GM23338 (cell line): ENCODE measurements around the gene VSIG10. TPM values are rescaled to one million over a fixed set of nuclear protein-coding genes. Genes with fewer than 3 reads are reported as not detected.
A peak's percentile ranks its signal among the peaks of the same experiment; 100 is the strongest.

Source experiments
- ATAC-seq: fragments of 200-7000 bp; cut with Tn5 transposase; 3 replicates; pipeline ENCODE4 v1.9.1; 2020
- DNase-seq: peaks from one replicate; pipeline ENCODE4 v3.0.0-alpha.2; 2015; ENCODE audit warnings: low spot score
- H2AFZ ChIP-seq: fragments of 200-600 bp; sonication (generic); 2 replicates; pipeline ENCODE4 v1.8.0; 2016; ENCODE audit warnings: antibody characterized with exemption, mild to moderate bottlenecking, moderate library complexity
- H3F3A ChIP-seq: fragments of 200-600 bp; sonication (generic); replicated peaks from 2 replicates; pipeline ENCODE4 v1.8.0; 2017; ENCODE audit warnings: antibody characterized with exemption, mixed run types, low read depth
- H3K27ac ChIP-seq: fragments of 200-600 bp; sonication (generic); 2 replicates; pipeline ENCODE4 v1.6.1; 2016; ENCODE audit warnings: low read depth
- H3K27me3 ChIP-seq: fragments of 200-600 bp; sonication (generic); 2 replicates; pipeline ENCODE4 v1.8.0; 2016; ENCODE audit warnings: mild to moderate bottlenecking, mixed run types, moderate library complexity; ENCODE audit not compliant: insufficient read depth
- H3K36me3 ChIP-seq: fragments of 200-600 bp; sonication (generic); 2 replicates; pipeline ENCODE4 v1.8.0; 2016; ENCODE audit warnings: mild to moderate bottlenecking; ENCODE audit not compliant: insufficient read depth
- H3K4me1 ChIP-seq: fragments of 200-600 bp; sonication (generic); 2 replicates; pipeline ENCODE4 v1.8.0; 2016; ENCODE audit warnings: mild to moderate bottlenecking, moderate library complexity; ENCODE audit not compliant: insufficient read depth
- H3K4me2 ChIP-seq: fragments of 200-600 bp; sonication (generic); 2 replicates; pipeline ENCODE4 v1.7.1; 2017; ENCODE audit warnings: mixed run types
- H3K4me3 ChIP-seq: fragments of 200-600 bp; sonication (generic); 2 replicates; pipeline ENCODE4 v1.6.1; 2016; ENCODE audit warnings: mixed run types
- H3K79me2 ChIP-seq: fragments of 200-600 bp; sonication (generic); replicated peaks from 2 replicates; pipeline ENCODE4 v1.8.0; 2017; ENCODE audit warnings: mild to moderate bottlenecking; ENCODE audit not compliant: insufficient read depth
- H3K9me2 ChIP-seq: fragments of 200-600 bp; sonication (generic); 2 replicates; pipeline ENCODE4 v1.8.0; 2017; ENCODE audit not compliant: insufficient read depth
- H4K20me1 ChIP-seq: fragments of 200-600 bp; sonication (generic); replicated peaks from 2 replicates; pipeline ENCODE4 v1.8.0; 2017; ENCODE audit warnings: mild to moderate bottlenecking; ENCODE audit not compliant: insufficient read depth
- H3K27ac Mint-ChIP-seq: 2 replicates; pipeline ENCODE4 v1.8.0; 2020; ENCODE audit warnings: inconsistent platforms, mild to moderate bottlenecking, moderate library complexity, mixed read lengths
- H3K27me3 Mint-ChIP-seq: 3 replicates; pipeline ENCODE4 v1.8.0; 2022; ENCODE audit warnings: low read depth, mild to moderate bottlenecking, moderate library complexity, mixed read lengths, inconsistent platforms; ENCODE audit not compliant: insufficient read depth, poor library complexity
- H3K36me3 Mint-ChIP-seq: 3 replicates; pipeline ENCODE4 v1.8.0; 2021; ENCODE audit warnings: low read depth, mild to moderate bottlenecking, inconsistent platforms, moderate library complexity, mixed read lengths
- H3K4me1 Mint-ChIP-seq: 3 replicates; pipeline ENCODE4 v1.8.0; 2020; ENCODE audit warnings: mild to moderate bottlenecking, inconsistent platforms, mixed read lengths
- H3K4me3 Mint-ChIP-seq: 3 replicates; pipeline ENCODE4 v1.8.0; 2021; ENCODE audit warnings: moderate library complexity, mild to moderate bottlenecking, inconsistent platforms, mixed read lengths
- H3K9me3 Mint-ChIP-seq: 3 replicates; pipeline ENCODE4 v1.8.0; 2020; ENCODE audit warnings: moderate library complexity, mild to moderate bottlenecking, inconsistent platforms, mixed read lengths
- EZH2 ChIP-seq: fragments of 200-600 bp; sonication (generic); IDR thresholded peaks from one replicate; pipeline ENCODE4 v1.8.0; 2017; ENCODE audit warnings: antibody characterized with exemption, mild to moderate bottlenecking, low read depth; ENCODE audit not compliant: unreplicated experiment
- EZH2phosphoT487 ChIP-seq: fragments of 200-600 bp; sonication (generic); IDR thresholded peaks from one replicate; pipeline ENCODE4 v1.8.1; 2018; ENCODE audit warnings: antibody characterized with exemption; ENCODE audit not compliant: unreplicated experiment
- JUNB ChIP-seq: IDR thresholded peaks from one replicate; pipeline ENCODE4 v1.6.1; 2016; ENCODE audit warnings: antibody characterized with exemption; ENCODE audit not compliant: unreplicated experiment
- NANOG ChIP-seq: IDR thresholded peaks from 2 replicates; pipeline ENCODE4 v1.6.1; 2016; ENCODE audit warnings: antibody characterized with exemption, borderline replicate concordance
- STAT1 ChIP-seq: IDR thresholded peaks from one replicate; pipeline ENCODE4 v1.6.1; 2016; ENCODE audit warnings: antibody characterized with exemption; ENCODE audit not compliant: unreplicated experiment
- ZNF331 ChIP-seq: fragments of 250-450 bp; sonication (Bioruptor Pico); IDR thresholded peaks from 2 replicates; pipeline ENCODE4 v1.5.0; 2020; ENCODE audit warnings: low read depth, mild to moderate bottlenecking, moderate library complexity
- polyA plus RNA-seq: library from polyadenylated mRNA; unstranded; fragments of >200 nt; fragmentation: Nextera tagmentation; extraction: Ambion mirVana; gene quantifications from 2 replicates; pipeline ENCODE4 v1.2.1, GENCODE V29; 2016
- total RNA-seq: library from RNA; depleted of rRNA; stranded (reverse); fragments of >200 nt; shearing (Covaris generic); gene quantifications from 2 replicates; pipeline ENCODE4 v1.2.3, GENCODE V29; 2014
- TF ChIP-seq, protein P1 (sequence below): fragments of 250-450 bp; sonication (Bioruptor Pico); IDR thresholded peaks from 2 replicates; pipeline ENCODE4 v1.5.0; 2020; ENCODE audit warnings: mild to moderate bottlenecking, moderate library complexity

Gene VSIG10
- total and polyA plus RNA-seq, 2 experiments from 2014 or later: 52.1 to 98.5 TPM

DNA sequence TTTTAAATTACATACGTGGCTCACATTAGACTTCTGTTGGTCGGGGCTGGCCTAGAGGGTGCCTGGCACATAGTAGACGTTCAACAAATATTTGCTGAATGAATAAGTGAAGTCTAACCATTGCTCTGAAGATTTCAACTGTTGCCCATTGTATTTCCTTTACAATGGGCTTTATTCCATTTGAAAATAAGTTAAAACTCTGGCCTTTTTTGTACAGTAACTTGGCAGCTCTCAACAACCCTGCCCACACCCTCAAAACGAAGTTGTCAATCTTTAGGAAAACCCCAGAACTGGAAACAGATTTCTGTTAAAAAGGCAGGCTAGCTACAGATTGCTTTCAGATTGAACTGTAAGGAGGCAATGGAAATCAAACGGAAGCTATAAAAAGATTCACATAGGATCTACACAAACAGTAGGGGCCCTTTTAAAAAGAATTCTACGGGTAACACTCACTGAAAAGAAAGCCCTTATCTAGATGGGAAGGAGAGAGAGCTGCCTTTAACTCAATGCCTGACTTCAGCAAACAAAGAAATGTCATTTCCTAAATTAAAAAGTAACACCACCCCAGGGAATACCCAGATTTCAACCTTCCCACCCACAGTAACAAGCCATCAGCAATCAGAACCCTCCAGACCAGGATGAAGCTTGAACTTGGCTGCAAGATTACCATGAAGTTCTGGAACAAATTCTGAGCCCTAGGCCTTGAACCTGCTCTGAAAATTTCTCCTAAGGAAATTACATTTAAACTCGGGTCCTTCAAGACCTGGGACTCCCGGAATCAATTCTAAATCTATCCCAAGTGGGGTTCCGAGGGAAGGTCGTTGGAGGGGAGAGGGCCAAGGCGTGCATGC lies 44.2 kb downstream of the VSIG10 start (continued):
- no peak for TF ChIP-seq ZNF331 (CRISPR knock-in tag)
- no peak for TF ChIP-seq EZH2
- TF ChIP-seq, protein P1, sequence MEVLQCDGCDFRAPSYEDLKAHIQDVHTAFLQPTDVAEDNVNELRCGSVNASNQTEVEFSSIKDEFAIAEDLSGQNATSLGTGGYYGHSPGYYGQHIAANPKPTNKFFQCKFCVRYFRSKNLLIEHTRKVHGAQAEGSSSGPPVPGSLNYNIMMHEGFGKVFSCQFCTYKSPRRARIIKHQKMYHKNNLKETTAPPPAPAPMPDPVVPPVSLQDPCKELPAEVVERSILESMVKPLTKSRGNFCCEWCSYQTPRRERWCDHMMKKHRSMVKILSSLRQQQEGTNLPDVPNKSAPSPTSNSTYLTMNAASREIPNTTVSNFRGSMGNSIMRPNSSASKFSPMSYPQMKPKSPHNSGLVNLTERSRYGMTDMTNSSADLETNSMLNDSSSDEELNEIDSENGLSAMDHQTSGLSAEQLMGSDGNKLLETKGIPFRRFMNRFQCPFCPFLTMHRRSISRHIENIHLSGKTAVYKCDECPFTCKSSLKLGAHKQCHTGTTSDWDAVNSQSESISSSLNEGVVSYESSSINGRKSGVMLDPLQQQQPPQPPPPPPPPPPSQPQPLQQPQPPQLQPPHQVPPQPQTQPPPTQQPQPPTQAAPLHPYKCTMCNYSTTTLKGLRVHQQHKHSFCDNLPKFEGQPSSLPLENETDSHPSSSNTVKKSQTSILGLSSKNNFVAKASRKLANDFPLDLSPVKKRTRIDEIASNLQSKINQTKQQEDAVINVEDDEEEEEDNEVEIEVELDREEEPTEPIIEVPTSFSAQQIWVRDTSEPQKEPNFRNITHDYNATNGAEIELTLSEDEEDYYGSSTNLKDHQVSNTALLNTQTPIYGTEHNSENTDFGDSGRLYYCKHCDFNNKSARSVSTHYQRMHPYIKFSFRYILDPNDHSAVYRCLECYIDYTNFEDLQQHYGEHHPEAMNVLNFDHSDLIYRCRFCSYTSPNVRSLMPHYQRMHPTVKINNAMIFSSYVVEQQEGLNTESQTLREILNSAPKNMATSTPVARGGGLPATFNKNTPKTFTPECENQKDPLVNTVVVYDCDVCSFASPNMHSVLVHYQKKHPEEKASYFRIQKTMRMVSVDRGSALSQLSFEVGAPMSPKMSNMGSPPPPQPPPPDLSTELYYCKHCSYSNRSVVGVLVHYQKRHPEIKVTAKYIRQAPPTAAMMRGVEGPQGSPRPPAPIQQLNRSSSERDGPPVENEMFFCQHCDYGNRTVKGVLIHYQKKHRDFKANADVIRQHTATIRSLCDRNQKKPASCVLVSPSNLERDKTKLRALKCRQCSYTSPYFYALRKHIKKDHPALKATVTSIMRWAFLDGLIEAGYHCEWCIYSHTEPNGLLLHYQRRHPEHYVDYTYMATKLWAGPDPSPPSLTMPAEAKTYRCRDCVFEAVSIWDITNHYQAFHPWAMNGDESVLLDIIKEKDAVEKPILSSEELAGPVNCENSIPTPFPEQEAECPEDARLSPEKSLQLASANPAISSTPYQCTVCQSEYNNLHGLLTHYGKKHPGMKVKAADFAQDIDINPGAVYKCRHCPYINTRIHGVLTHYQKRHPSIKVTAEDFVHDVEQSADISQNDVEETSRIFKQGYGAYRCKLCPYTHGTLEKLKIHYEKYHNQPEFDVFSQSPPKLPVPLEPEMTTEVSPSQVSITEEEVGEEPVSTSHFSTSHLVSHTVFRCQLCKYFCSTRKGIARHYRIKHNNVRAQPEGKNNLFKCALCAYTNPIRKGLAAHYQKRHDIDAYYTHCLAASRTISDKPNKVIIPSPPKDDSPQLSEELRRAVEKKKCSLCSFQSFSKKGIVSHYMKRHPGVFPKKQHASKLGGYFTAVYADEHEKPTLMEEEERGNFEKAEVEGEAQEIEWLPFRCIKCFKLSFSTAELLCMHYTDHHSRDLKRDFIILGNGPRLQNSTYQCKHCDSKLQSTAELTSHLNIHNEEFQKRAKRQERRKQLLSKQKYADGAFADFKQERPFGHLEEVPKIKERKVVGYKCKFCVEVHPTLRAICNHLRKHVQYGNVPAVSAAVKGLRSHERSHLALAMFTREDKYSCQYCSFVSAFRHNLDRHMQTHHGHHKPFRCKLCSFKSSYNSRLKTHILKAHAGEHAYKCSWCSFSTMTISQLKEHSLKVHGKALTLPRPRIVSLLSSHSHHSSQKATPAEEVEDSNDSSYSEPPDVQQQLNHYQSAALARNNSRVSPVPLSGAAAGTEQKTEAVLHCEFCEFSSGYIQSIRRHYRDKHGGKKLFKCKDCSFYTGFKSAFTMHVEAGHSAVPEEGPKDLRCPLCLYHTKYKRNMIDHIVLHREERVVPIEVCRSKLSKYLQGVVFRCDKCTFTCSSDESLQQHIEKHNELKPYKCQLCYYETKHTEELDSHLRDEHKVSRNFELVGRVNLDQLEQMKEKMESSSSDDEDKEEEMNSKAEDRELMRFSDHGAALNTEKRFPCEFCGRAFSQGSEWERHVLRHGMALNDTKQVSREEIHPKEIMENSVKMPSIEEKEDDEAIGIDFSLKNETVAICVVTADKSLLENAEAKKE: no peak
- TF ChIP-seq NANOG: no peak
- no peak for TF ChIP-seq EZH2phosphoT487
- TF ChIP-seq JUNB: no peak

DNA sequence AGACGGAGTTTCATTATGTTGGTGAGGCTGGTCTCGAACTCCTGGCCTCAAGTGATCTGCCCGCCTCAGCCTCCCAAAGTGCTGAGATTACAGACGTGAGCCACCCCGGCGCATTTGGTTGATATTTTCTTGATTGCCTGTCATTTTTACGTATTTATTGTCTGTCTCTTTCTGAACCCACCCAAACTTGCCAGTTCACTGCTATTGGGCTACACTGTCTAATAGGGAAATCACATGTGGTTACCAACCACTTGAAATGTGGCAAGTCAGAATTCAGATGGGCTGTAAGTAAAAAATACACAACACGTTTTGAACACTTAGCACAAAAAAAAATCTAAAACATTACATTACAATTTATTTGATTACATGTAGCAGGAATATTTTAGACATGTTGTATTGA lies 44.9 kb downstream of the VSIG10 start:
- Histone ChIP-seq H3K4me1 (peaks cover 23% of the 10 kb centered on the region), H3K4me2 (no peak overlapping the region), H3K4me3 (no peak overlapping the region; the same call in 1 of the 2 replicates), H4K20me1 (peaks cover 12% of the 10 kb centered on the region; the same call in 1 of the 2 replicates), H3K27ac (no peak overlapping the region), H3K27me3 (no peaks in the 10 kb centered on the region), H3K79me2 (peaks cover 53% of the 10 kb centered on the region), H2AFZ (no peak overlapping the region), H3K36me3 (no peaks in the 10 kb centered on the region), H3K9me2 (no peaks in the 10 kb centered on the region), H3F3A (peaks cover 26% of the 10 kb centered on the region)
- peaks cover 12% of the 10 kb centered on the region for H3K36me3 Mint-ChIP-seq
- H3K4me3 Mint-ChIP-seq: peak overlapping the region; percentile 30; the same call in 1 of the 3 replicates
- H3K27me3 Mint-ChIP-seq: peaks cover 25% of the 10 kb centered on the region
- peaks cover 4% of the 10 kb centered on the region; the same call in 1 of the 3 replicates for H3K9me3 Mint-ChIP-seq
- ATAC-seq (no peak), DNase-seq (no peak)
- peak overlapping the region; percentile 42; the same call in 1 of the 2 replicates for H3K27ac Mint-ChIP-seq
- peaks cover 35% of the 10 kb centered on the region for H3K4me1 Mint-ChIP-seq
- no peak for TF ChIP-seq STAT1
- TF ChIP-seq, protein P1: no peak
